IMR-90 (cell line): ENCODE data around the gene SPTBN5. TPM values are rescaled to one million over a fixed set of nuclear protein-coding genes. Genes with fewer than 3 reads are reported as not detected.

Experiments
- ATAC-seq: fragments of 200-7000 bp; cut with Tn5 transposase; 2 replicates; pipeline ENCODE4 v1.9.1; 2020; ENCODE audit warnings: low read depth, mild to moderate bottlenecking, moderate library complexity
- BruUV-seq: library from RNA; stranded (reverse); fragments of 400-500 nt; replicated peaks from 2 replicates; lab custom pipeline; 2021; lab: Mats Ljungman, UMichigan
- CTCF ChIA-PET: fragments of 300-600 bp; formaldehyde crosslinking; extraction: SDS; loops from one replicate; lab custom pipeline; 2021; ENCODE audit warnings: antibody characterized with exemption; lab: Yijun Ruan, JAX
- POLR2A ChIA-PET: fragments of 300-600 bp; sonication (Branson Sonifier 250); formaldehyde crosslinking; loops from one replicate; lab custom pipeline; 2022; ENCODE audit warnings: antibody characterized with exemption; ENCODE audit not compliant: unreplicated experiment; lab: Charles Lee
- DNase-seq: peaks from one replicate; pipeline ENCODE4 v3.0.0; 2013
- H2AFZ ChIP-seq: replicated peaks from 2 replicates; pipeline ENCODE3; 2013; ENCODE audit warnings: low read length, mild to moderate bottlenecking; ENCODE audit not compliant: poor library complexity
- H2AK5ac ChIP-seq: 2 replicates; pipeline ENCODE4 v1.6.1; 2013; ENCODE audit warnings: low read depth, low read length, inconsistent platforms
- H2AK9ac ChIP-seq: replicated peaks from 2 replicates; pipeline ENCODE3; 2013; ENCODE audit warnings: mild to moderate bottlenecking, low read depth, low read length, moderate library complexity; ENCODE audit not compliant: poor library complexity
- H2BK120ac ChIP-seq: 2 replicates; pipeline ENCODE4 v1.6.1; 2013; ENCODE audit warnings: low read depth, low read length, inconsistent platforms
- H2BK15ac ChIP-seq: 3 replicates; pipeline ENCODE4 v1.6.1; 2013; ENCODE audit warnings: low read depth, low read length, inconsistent platforms
- H2BK20ac ChIP-seq: 2 replicates; pipeline ENCODE4 v1.6.1; 2013; ENCODE audit warnings: low read depth, mild to moderate bottlenecking, inconsistent platforms, low read length, moderate library complexity
- H2BK5ac ChIP-seq: 2 replicates; pipeline ENCODE4 v1.6.1; 2013; ENCODE audit warnings: mild to moderate bottlenecking, low read depth, low read length, inconsistent platforms; ENCODE audit not compliant: poor library complexity, severe bottlenecking
- H3K14ac ChIP-seq: replicated peaks from 2 replicates; pipeline ENCODE4 v1.6.1; 2013; ENCODE audit warnings: low read depth, low read length, inconsistent platforms
- H3K18ac ChIP-seq: 2 replicates; pipeline ENCODE4 v1.6.1; 2013; ENCODE audit warnings: low read depth, low read length, control low read depth
- H3K23ac ChIP-seq: 2 replicates; pipeline ENCODE4 v1.6.1; 2013; ENCODE audit warnings: low read depth, low read length, inconsistent platforms
- H3K27ac ChIP-seq: 2 replicates; pipeline ENCODE4 v1.5.1; 2013; ENCODE audit warnings: mild to moderate bottlenecking, control low read depth, low read length; ENCODE audit not compliant: insufficient read depth
- H3K27me3 ChIP-seq: 2 replicates; pipeline ENCODE4 v1.6.1; 2013; ENCODE audit warnings: low read length; ENCODE audit not compliant: control insufficient read depth, insufficient read depth
- H3K36me3 ChIP-seq: 2 replicates; pipeline ENCODE4 v1.6.1; 2013; ENCODE audit warnings: low read length, mixed read lengths; ENCODE audit not compliant: control insufficient read depth, insufficient read depth
- H3K4ac ChIP-seq: 2 replicates; pipeline ENCODE4 v1.6.1; 2013; ENCODE audit warnings: low read depth, low read length, inconsistent platforms
- H3K4me1 ChIP-seq: 2 replicates; pipeline ENCODE4 v1.6.1; 2013; ENCODE audit warnings: low read length, mixed read lengths; ENCODE audit not compliant: control insufficient read depth, insufficient read depth
- H3K4me2 ChIP-seq: 2 replicates; pipeline ENCODE4 v1.6.1; 2013; ENCODE audit warnings: low read depth, mild to moderate bottlenecking, control low read depth, low read length, moderate library complexity
- H3K4me3 ChIP-seq: 2 replicates; pipeline ENCODE4 v1.5.1; 2013; ENCODE audit warnings: low read depth, mild to moderate bottlenecking, control low read depth, low read length, moderate library complexity; ENCODE audit not compliant: insufficient read depth
- H3K56ac ChIP-seq: 2 replicates; pipeline ENCODE4 v1.6.1; 2013; ENCODE audit warnings: low read length, inconsistent platforms; ENCODE audit not compliant: insufficient read depth; ENCODE audit errors: extremely low read depth
- H3K79me1 ChIP-seq, 2 experiments: 2 replicates each; pipeline ENCODE4 v1.6.1; 2013; ENCODE audit warnings: low read length in 2 of 2, inconsistent platforms in 1 of 2, low read depth in 1 of 2
- H3K9ac ChIP-seq: 2 replicates; pipeline ENCODE4 v1.6.1; 2013; ENCODE audit warnings: low read depth, low read length, control low read depth
- H3K9me1 ChIP-seq: 2 replicates; pipeline ENCODE4 v1.6.1; 2013; ENCODE audit warnings: low read length, inconsistent platforms; ENCODE audit not compliant: insufficient read depth
- H3K9me3 ChIP-seq: 2 replicates; pipeline ENCODE4 v1.6.1; 2013; ENCODE audit warnings: low read length; ENCODE audit not compliant: control insufficient read depth, insufficient read depth
- H4K20me1 ChIP-seq: 2 replicates; pipeline ENCODE4 v1.6.1; 2013; ENCODE audit warnings: low read length, inconsistent platforms; ENCODE audit not compliant: insufficient read depth
- H4K5ac ChIP-seq: 2 replicates; pipeline ENCODE4 v1.6.1; 2013; ENCODE audit warnings: mild to moderate bottlenecking, low read depth, low read length, control low read depth
- H4K8ac ChIP-seq, 2 experiments: 2 replicates each; pipeline ENCODE4 v1.6.1; 2013; ENCODE audit warnings: low read depth in 2 of 2, low read length in 2 of 2, control low read depth in 1 of 2, inconsistent platforms in 1 of 2
- H4K91ac ChIP-seq: 2 replicates; pipeline ENCODE4 v1.6.1; 2013; ENCODE audit warnings: low read depth, low read length, inconsistent platforms; ENCODE audit not compliant: insufficient read depth
- BHLHE40 ChIP-seq: fragments of 150-350 bp; IDR thresholded peaks from 2 replicates; pipeline ENCODE4 v1.6.1; 2016; ENCODE audit warnings: mild to moderate bottlenecking, low read depth, low read length
- CEBPB ChIP-seq: IDR thresholded peaks from 2 replicates; pipeline ENCODE4 v1.6.1; 2012; ENCODE audit warnings: low read depth, low read length, improper control_type of control experiment
- CHD1 ChIP-seq: IDR thresholded peaks from 2 replicates; pipeline ENCODE4 v1.6.1; 2012; ENCODE audit warnings: low read depth, low read length, improper control_type of control experiment
- CTCF ChIP-seq: conservative IDR thresholded peaks from 2 replicates; pipeline ENCODE4 v1.5.1; 2012; ENCODE audit warnings: mild to moderate bottlenecking, low read depth, low read length, improper control_type of control experiment
- FOS ChIP-seq: fragments of 150-350 bp; IDR thresholded peaks from 2 replicates; pipeline ENCODE4 v1.6.1; 2016; ENCODE audit warnings: low read depth, low read length
- MAFK ChIP-seq: IDR thresholded peaks from 2 replicates; pipeline ENCODE4 v1.6.1; 2012; ENCODE audit warnings: low read depth, low read length, improper control_type of control experiment
- MAZ ChIP-seq: IDR thresholded peaks from 2 replicates; pipeline ENCODE4 v1.6.1; 2012; ENCODE audit warnings: low read depth, mild to moderate bottlenecking, low read length, improper control_type of control experiment, moderate library complexity, borderline replicate concordance
- NFE2L2 ChIP-seq: fragments of 150-350 bp; IDR thresholded peaks from 2 replicates; pipeline ENCODE4 v1.6.1; 2016; ENCODE audit warnings: low read depth, mild to moderate bottlenecking, low read length
- POLR2A ChIP-seq: IDR thresholded peaks from 2 replicates; pipeline ENCODE4 v1.6.1; 2012; ENCODE audit warnings: mild to moderate bottlenecking, low read depth, low read length
- RAD21 ChIP-seq: IDR thresholded peaks from 2 replicates; pipeline ENCODE4 v1.6.1; 2012; ENCODE audit warnings: low read length, improper control_type of control experiment
- RCOR1 ChIP-seq: IDR thresholded peaks from 2 replicates; pipeline ENCODE4 v1.6.1; 2012; ENCODE audit warnings: mild to moderate bottlenecking, low read length, improper control_type of control experiment; ENCODE audit not compliant: insufficient replicate concordance
- RFX5 ChIP-seq: IDR thresholded peaks from 2 replicates; pipeline ENCODE4 v1.8.0; 2012; ENCODE audit warnings: low read depth, mild to moderate bottlenecking, low read length, moderate library complexity
- SMC3 ChIP-seq: fragments of 150-350 bp; IDR thresholded peaks from 2 replicates; pipeline ENCODE4 v1.6.1; 2016; ENCODE audit warnings: low read depth, mild to moderate bottlenecking, antibody characterized with exemption, low read length, moderate library complexity
- USF2 ChIP-seq: fragments of 150-350 bp; IDR thresholded peaks from 2 replicates; pipeline ENCODE4 v1.6.1; 2017; ENCODE audit warnings: mild to moderate bottlenecking, antibody characterized with exemption, low read length, low read depth
- WGBS, 2 experiments: methylation state at CpG; one replicate each; pipeline versions ENCODE4 v1.1.5 to v1.1.7; 2013; ENCODE audit warnings: missing lambda C conversion rate in 2 of 2; ENCODE audit not compliant: insufficient read length in 1 of 2; ENCODE audit errors: extremely low coverage in 2 of 2; 5-methylcytosine and 5-hydroxymethylcytosine counted together
- dilution Hi-C: fragments of 300-500 bp; cut with HindIII; formaldehyde crosslinking; loops from one replicate; pipeline ENCODE4 v1.14.3; 2018; ENCODE audit warnings: low sequenced_read_pairs; ENCODE audit not compliant: unreplicated experiment
- in situ Hi-C: fragments of 300-500 bp; cut with MboI; formaldehyde crosslinking; loops from 3 replicates; pipeline ENCODE4 v1.14.3; 2019; ENCODE audit warnings: low sequenced_read_pairs, inconsistent platforms, mixed read lengths
- intact Hi-C: fragments of 100-400 bp; cut with micrococcal nuclease; formaldehyde crosslinking; loops from 2 replicates; pipeline ENCODE4 v1.10.0; 2022
- polyA plus RNA-seq, 3 experiments: library from polyadenylated mRNA; depleted of rRNA; stranded (reverse); fragments of >200 nt; gene quantifications; 2 replicates each; pipeline ENCODE4 v1.2.3, GENCODE V29; 2012; ENCODE audit warnings: low replicate concordance in 1 of 3
- total RNA-seq: library from RNA; depleted of rRNA; stranded (reverse); fragments of >200 nt; gene quantifications from 2 replicates; pipeline ENCODE4 v1.2.3, GENCODE V29; 2012
- TF ChIP-seq, protein P1 (sequence below): fragments of 150-350 bp; IDR thresholded peaks from 2 replicates; pipeline ENCODE4 v1.6.1; 2016; ENCODE audit warnings: low read depth, mild to moderate bottlenecking, low read length, moderate library complexity, borderline replicate concordance

SPTBN5 gene
- total and polyA plus RNA-seq, 2 of the 4 experiments (the other 2 are of a cell fraction) = under 0.01 to 0.38 TPM

DNA sequence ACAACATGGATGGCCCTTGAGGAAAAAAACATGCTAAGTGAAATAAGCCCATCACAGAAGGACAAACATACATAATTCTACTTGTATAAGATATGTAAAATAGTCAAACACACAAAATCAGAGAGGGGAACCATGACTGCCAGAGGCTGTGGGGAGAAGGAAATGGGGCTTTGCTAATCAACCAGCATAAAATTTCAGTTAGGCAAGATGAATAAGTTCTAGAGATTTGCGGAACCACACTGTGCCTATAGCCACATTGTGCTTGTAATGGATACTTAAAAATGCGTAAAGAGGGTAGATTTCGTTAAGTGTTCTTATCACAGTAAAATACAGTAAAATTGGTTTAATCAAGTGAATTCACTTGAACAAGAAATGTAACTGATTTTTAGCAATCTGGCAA lies 33.7 kb upstream of the SPTBN5 start:
- Histone ChIP-seq H3K4ac (0 out of 2 replicates have a peak overlapping the region, but pooled peaks have one; percentile 8), H2AK9ac (no peak overlapping the region), H3K23ac (no peak overlapping the region; the same call in 1 of the 2 replicates), H3K27me3 (no peaks in the 10 kb centered on the region), H2BK5ac (no peak overlapping the region), H4K20me1 (peaks cover 14% of the 10 kb centered on the region), H4K5ac (no peak overlapping the region), H4K91ac (no peak overlapping the region), H3K36me3 (no peaks in the 10 kb centered on the region), H2BK15ac (no peak overlapping the region), H3K56ac (no peak overlapping the region), H3K9me1 (peaks cover 33% of the 10 kb centered on the region), H4K8ac (no peak overlapping the region; a peak in 1 of 4 replicates), H2AFZ (no peak overlapping the region), H3K4me3 (no peak overlapping the region), H2AK5ac (0 out of 2 replicates have a peak overlapping the region, but pooled peaks have one; percentile 2), H2BK120ac (peak overlapping the region; percentile 6; the same call in 1 of the 2 replicates), H3K9me3 (no peaks in the 10 kb centered on the region), H3K4me2 (no peak overlapping the region), H3K4me1 (peaks cover 27% of the 10 kb centered on the region), H3K27ac (no peak overlapping the region), H3K9ac (no peak overlapping the region), H3K14ac (no peak overlapping the region), H3K18ac (no peak overlapping the region), H3K79me1 (peaks cover 27 to 78% of the 10 kb centered on the region in 2 experiments), H2BK20ac (0 out of 2 replicates have a peak overlapping the region, but pooled peaks have one; percentile 8)
- intact Hi-C loops = no loop called here
- CTCF ChIA-PET = no interaction called here
- no peak for DNase-seq
- POLR2A ChIA-PET = no interaction called here
- dilution Hi-C loops = no loop called here
- no peak for ATAC-seq
- BruUV-seq = no TSS peak
- no peak for TF ChIP-seq NFE2L2
- TF ChIP-seq CHD1 = no peak
- no peak for TF ChIP-seq RAD21
- no peak for TF ChIP-seq MAFK
- TF ChIP-seq POLR2A = no peak
- no peak for TF ChIP-seq CTCF
- TF ChIP-seq CEBPB = no peak
- TF ChIP-seq FOS = no peak
- no peak for TF ChIP-seq USF2
- TF ChIP-seq, protein P1, sequence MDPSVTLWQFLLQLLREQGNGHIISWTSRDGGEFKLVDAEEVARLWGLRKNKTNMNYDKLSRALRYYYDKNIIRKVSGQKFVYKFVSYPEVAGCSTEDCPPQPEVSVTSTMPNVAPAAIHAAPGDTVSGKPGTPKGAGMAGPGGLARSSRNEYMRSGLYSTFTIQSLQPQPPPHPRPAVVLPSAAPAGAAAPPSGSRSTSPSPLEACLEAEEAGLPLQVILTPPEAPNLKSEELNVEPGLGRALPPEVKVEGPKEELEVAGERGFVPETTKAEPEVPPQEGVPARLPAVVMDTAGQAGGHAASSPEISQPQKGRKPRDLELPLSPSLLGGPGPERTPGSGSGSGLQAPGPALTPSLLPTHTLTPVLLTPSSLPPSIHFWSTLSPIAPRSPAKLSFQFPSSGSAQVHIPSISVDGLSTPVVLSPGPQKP = no peak
- no peak for TF ChIP-seq RFX5
- TF ChIP-seq SMC3 = no peak
- no peak for TF ChIP-seq RCOR1
- no peak for TF ChIP-seq BHLHE40
- TF ChIP-seq MAZ = no peak
- no CpG with 5 or more reads among the region's 3 CpGs for WGBS, 2 experiments
- in situ Hi-C loops = no loop called here
